DOHH2 (cell line): ENCODE data around the gene LRR1.

ENCODE experiments used
- EZH2phosphoT487 ChIP-seq: fragments of 200-600 bp; sonication (generic); IDR thresholded peaks from 2 replicates; pipeline ENCODE4 v1.6.1; 2017; ENCODE audit warnings: borderline replicate concordance, mild to moderate bottlenecking, antibody characterized with exemption, low read length, moderate library complexity, mixed read lengths
- TF ChIP-seq, protein P1 (sequence below): fragments of 200-600 bp; sonication (generic); IDR thresholded peaks from one replicate; pipeline ENCODE4 v1.5.1; 2014; ENCODE audit warnings: antibody characterized with exemption, mild to moderate bottlenecking, low read depth, low read length; ENCODE audit not compliant: poor library complexity, severe bottlenecking

DNA sequence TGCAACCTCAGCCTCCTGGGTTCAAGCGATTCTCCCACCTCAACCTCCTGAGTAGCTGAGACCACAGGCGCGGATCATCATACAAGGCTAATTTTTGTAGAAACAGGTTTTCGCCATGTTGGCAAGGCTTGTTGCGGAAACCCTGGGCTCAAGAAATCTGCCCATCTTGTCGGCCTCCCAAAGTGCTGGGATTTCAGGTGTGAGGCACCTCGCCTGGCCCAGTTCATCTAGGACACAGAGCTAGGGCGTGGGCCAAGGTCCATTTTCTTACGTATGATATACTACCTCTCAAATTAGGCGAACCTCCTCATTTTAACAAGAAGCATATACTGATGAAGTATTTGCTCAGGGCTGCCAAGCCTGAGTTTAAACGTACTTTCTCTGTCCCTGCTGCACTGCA lies 14.7 kb upstream of the LRR1 start:
- TF ChIP-seq, protein P1, sequence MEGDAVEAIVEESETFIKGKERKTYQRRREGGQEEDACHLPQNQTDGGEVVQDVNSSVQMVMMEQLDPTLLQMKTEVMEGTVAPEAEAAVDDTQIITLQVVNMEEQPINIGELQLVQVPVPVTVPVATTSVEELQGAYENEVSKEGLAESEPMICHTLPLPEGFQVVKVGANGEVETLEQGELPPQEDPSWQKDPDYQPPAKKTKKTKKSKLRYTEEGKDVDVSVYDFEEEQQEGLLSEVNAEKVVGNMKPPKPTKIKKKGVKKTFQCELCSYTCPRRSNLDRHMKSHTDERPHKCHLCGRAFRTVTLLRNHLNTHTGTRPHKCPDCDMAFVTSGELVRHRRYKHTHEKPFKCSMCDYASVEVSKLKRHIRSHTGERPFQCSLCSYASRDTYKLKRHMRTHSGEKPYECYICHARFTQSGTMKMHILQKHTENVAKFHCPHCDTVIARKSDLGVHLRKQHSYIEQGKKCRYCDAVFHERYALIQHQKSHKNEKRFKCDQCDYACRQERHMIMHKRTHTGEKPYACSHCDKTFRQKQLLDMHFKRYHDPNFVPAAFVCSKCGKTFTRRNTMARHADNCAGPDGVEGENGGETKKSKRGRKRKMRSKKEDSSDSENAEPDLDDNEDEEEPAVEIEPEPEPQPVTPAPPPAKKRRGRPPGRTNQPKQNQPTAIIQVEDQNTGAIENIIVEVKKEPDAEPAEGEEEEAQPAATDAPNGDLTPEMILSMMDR: no peak
- TF ChIP-seq EZH2phosphoT487: no peak
